Hepatocyte (in vitro differentiated cells): Measurements from ENCODE around the gene TP53RK. TPM values are rescaled to one million over a fixed set of nuclear protein-coding genes. Genes with fewer than 3 reads are reported as not detected.

Experiments
- DNase-seq: peaks from one replicate; pipeline ENCODE4 v3.0.0-alpha.2; 2016; ENCODE audit warnings: low spot score
- H2AFZ ChIP-seq: fragments of 200-600 bp; sonication (generic); 2 replicates; pipeline ENCODE4 v1.6.0; 2016; ENCODE audit warnings: antibody characterized with exemption, mild to moderate bottlenecking
- H3K27ac ChIP-seq: fragments of 200-600 bp; sonication (generic); 2 replicates; pipeline ENCODE4 v1.5.1; 2016; ENCODE audit warnings: mild to moderate bottlenecking
- H3K27me3 ChIP-seq: fragments of 200-600 bp; sonication (generic); 2 replicates; pipeline ENCODE4 v1.6.1; 2016
- H3K36me3 ChIP-seq: fragments of 200-600 bp; sonication (generic); replicated peaks from 2 replicates; pipeline ENCODE4 v1.5.1; 2016; ENCODE audit warnings: low read depth; ENCODE audit not compliant: insufficient read depth
- H3K4me1 ChIP-seq: fragments of 200-600 bp; sonication (generic); 2 replicates; pipeline ENCODE4 v1.5.1; 2016; ENCODE audit warnings: mild to moderate bottlenecking, moderate library complexity; ENCODE audit not compliant: insufficient read depth
- H3K4me2 ChIP-seq: fragments of 200-600 bp; sonication (generic); 2 replicates; pipeline ENCODE4 v1.6.0; 2016
- H3K4me3 ChIP-seq: fragments of 200-600 bp; sonication (generic); 2 replicates; pipeline ENCODE4 v1.5.1; 2016; ENCODE audit warnings: mild to moderate bottlenecking
- H3K79me2 ChIP-seq: fragments of 200-600 bp; sonication (generic); 2 replicates; pipeline ENCODE4 v1.6.0; 2017; ENCODE audit warnings: mild to moderate bottlenecking
- H3K9me2 ChIP-seq: fragments of 200-600 bp; sonication (generic); replicated peaks from 2 replicates; pipeline ENCODE4 v1.6.0; 2017; ENCODE audit warnings: mild to moderate bottlenecking; ENCODE audit not compliant: insufficient read depth
- H3K9me3 ChIP-seq: fragments of 200-600 bp; sonication (generic); 2 replicates; pipeline ENCODE4 v1.5.1; 2016; ENCODE audit warnings: low read depth, mild to moderate bottlenecking
- H4K20me1 ChIP-seq: fragments of 200-600 bp; sonication (generic); 2 replicates; pipeline ENCODE4 v1.6.0; 2016; ENCODE audit warnings: mild to moderate bottlenecking; ENCODE audit not compliant: insufficient read depth, poor library complexity, severe bottlenecking
- CTCF ChIP-seq: fragments of 200-600 bp; sonication (generic); IDR thresholded peaks from 2 replicates; pipeline ENCODE4 v1.5.1; 2016; ENCODE audit warnings: antibody characterized with exemption, mild to moderate bottlenecking; ENCODE audit not compliant: poor library complexity
- EZH2 ChIP-seq: fragments of 200-600 bp; sonication (generic); IDR thresholded peaks from 2 replicates; pipeline ENCODE4 v1.6.1; 2016; ENCODE audit warnings: antibody characterized with exemption, mild to moderate bottlenecking, borderline replicate concordance
- EZH2phosphoT487 ChIP-seq: fragments of 200-600 bp; sonication (generic); IDR thresholded peaks from one replicate; pipeline ENCODE4 v1.6.1; 2018; ENCODE audit warnings: antibody characterized with exemption, mild to moderate bottlenecking, low read depth, moderate library complexity; ENCODE audit not compliant: unreplicated experiment, severe bottlenecking
- WGBS: methylation state at CpG from one replicate; pipeline ENCODE4 v1.1.6; 2016; ENCODE audit warnings: low lambda C conversion rate; ENCODE audit errors: missing lambda C conversion rate; 5-methylcytosine and 5-hydroxymethylcytosine counted together
- polyA plus RNA-seq: library from polyadenylated mRNA; unstranded; fragments of >200 nt; fragmentation: Nextera tagmentation; extraction: Ambion mirVana; gene quantifications from 2 replicates; pipeline ENCODE4 v1.2.1, GENCODE V29; 2016
- total RNA-seq: library from RNA; depleted of rRNA; stranded (reverse); fragments of >200 nt; gene quantifications from 2 replicates; pipeline ENCODE4 v1.2.3, GENCODE V29; 2014

The TP53RK gene
- total and polyA plus RNA-seq, 2 experiments from 2014 or later: 19.6 to 19.8 TPM

- Histone ChIP-seq H3K4me2 (peak overlapping the region; percentile 82), H4K20me1 (peaks cover 2% of the 10 kb centered on the region), H3K4me3 (no peak overlapping the region), H3K36me3 (no peaks in the 10 kb centered on the region), H3K9me3 (no peaks in the 10 kb centered on the region), H3K79me2 (peaks cover 48% of the 10 kb centered on the region), H3K4me1 (peaks cover 9% of the 10 kb centered on the region), H3K27ac (peak overlapping the region; percentile 95), H3K9me2 (no peaks in the 10 kb centered on the region), H2AFZ (no peak overlapping the region), H3K27me3 (no peaks in the 10 kb centered on the region)
- TF ChIP-seq EZH2: no peak
- TF ChIP-seq EZH2phosphoT487: no peak
- TF ChIP-seq CTCF: no peak
- DNase-seq: no peak
- WGBS: 87% methylated on average over 9 of the region's 9 CpGs
Observed at GRCh38 chr20:46682063-46682821, 7.0 kb downstream of the TP53RK start.

GRCh38 chr20:46681032-46681854 lies 8.0 kb downstream of the TP53RK start:
- H4K20me1 ChIP-seq: peaks cover 2% of the 10 kb centered on the region
- H3K9me2 ChIP-seq: no peaks in the 10 kb centered on the region
- no peaks in the 10 kb centered on the region for H3K36me3 ChIP-seq
- no peak overlapping the region for H2AFZ ChIP-seq
- no peaks in the 10 kb centered on the region for H3K9me3 ChIP-seq
- peaks cover 6% of the 10 kb centered on the region for H3K4me1 ChIP-seq
- H3K4me3 ChIP-seq: no peak overlapping the region
- no peak overlapping the region for H3K4me2 ChIP-seq
- H3K27me3 ChIP-seq: no peaks in the 10 kb centered on the region
- WGBS: 59% methylated on average over 14 of the region's 14 CpGs
- no peak overlapping the region for H3K27ac ChIP-seq
- DNase-seq: peak; percentile 77
- TF ChIP-seq CTCF (peak; percentile 81), EZH2 (no peak), EZH2phosphoT487 (no peak)
- peaks cover 38% of the 10 kb centered on the region for H3K79me2 ChIP-seq

- H3K9me3 ChIP-seq: no peaks in the 10 kb centered on the region
- TF ChIP-seq EZH2 (no peak), EZH2phosphoT487 (no peak), CTCF (no peak)
- H3K4me3 ChIP-seq: no peak overlapping the region
- H3K4me1 ChIP-seq: peaks cover 6% of the 10 kb centered on the region
- H3K36me3 ChIP-seq: no peaks in the 10 kb centered on the region
- H3K9me2 ChIP-seq: no peaks in the 10 kb centered on the region
- H3K79me2 ChIP-seq: peaks cover 32% of the 10 kb centered on the region
- no peak for DNase-seq
- no peak overlapping the region for H3K4me2 ChIP-seq
- 97% methylated on average over 2 of the region's 2 CpGs for WGBS
- no peak overlapping the region for H3K27ac ChIP-seq
- H2AFZ ChIP-seq: no peak overlapping the region
- no peaks in the 10 kb centered on the region for H3K27me3 ChIP-seq
- peaks cover 2% of the 10 kb centered on the region for H4K20me1 ChIP-seq
Observed at GRCh38 chr20:46680684-46681031, 8.6 kb downstream of the TP53RK start.
